ENCODE measurements around the gene N4BP2L1.

- TF ChIP-seq CTCF (IDR thresholded peaks at IDR 0.05) (no peak), POLR2A (IDR thresholded peaks at IDR 0.05) (no peak)
Measured at GRCh38 chr13:32448972-32449371, 21.0 kb upstream of the N4BP2L1 start.
